A673 (cell line): ENCODE measurements around the gene CDKAL1.

Source experiments
- CTCF ChIP-seq: fragments of 300-800, 200-600 bp; sonication (generic); conservative IDR thresholded peaks from 2 replicates; pipeline ENCODE4 v1.5.1; 2017; ENCODE audit warnings: low read depth, mild to moderate bottlenecking, antibody characterized with exemption, low read length, moderate library complexity, mixed read lengths
- EZH2 ChIP-seq: fragments of 200-600 bp; sonication (generic); IDR thresholded peaks from 2 replicates; pipeline ENCODE4 v1.6.1; 2017; ENCODE audit warnings: borderline replicate concordance, low read depth, mild to moderate bottlenecking, mixed read lengths, antibody characterized with exemption, low read length; ENCODE audit not compliant: poor library complexity, severe bottlenecking

- TF ChIP-seq CTCF (no peak), EZH2 (no peak)
Measured at GRCh38 chr6:21258665-21259064, 724.4 kb downstream of the CDKAL1 start.
